HG03039 (cell line): ENCODE data around the gene ZFP1.
A peak's percentile ranks its signal among the peaks of the same experiment; 100 is the strongest.

Experiments
- ATAC-seq: cut with Tn5 transposase; IDR thresholded peaks from one replicate; pipeline ENCODE4 v1.9.1; 2021; ENCODE audit warnings: mild to moderate bottlenecking, moderate library complexity; ENCODE audit not compliant: unreplicated experiment

Gene ZFP1

DNA sequence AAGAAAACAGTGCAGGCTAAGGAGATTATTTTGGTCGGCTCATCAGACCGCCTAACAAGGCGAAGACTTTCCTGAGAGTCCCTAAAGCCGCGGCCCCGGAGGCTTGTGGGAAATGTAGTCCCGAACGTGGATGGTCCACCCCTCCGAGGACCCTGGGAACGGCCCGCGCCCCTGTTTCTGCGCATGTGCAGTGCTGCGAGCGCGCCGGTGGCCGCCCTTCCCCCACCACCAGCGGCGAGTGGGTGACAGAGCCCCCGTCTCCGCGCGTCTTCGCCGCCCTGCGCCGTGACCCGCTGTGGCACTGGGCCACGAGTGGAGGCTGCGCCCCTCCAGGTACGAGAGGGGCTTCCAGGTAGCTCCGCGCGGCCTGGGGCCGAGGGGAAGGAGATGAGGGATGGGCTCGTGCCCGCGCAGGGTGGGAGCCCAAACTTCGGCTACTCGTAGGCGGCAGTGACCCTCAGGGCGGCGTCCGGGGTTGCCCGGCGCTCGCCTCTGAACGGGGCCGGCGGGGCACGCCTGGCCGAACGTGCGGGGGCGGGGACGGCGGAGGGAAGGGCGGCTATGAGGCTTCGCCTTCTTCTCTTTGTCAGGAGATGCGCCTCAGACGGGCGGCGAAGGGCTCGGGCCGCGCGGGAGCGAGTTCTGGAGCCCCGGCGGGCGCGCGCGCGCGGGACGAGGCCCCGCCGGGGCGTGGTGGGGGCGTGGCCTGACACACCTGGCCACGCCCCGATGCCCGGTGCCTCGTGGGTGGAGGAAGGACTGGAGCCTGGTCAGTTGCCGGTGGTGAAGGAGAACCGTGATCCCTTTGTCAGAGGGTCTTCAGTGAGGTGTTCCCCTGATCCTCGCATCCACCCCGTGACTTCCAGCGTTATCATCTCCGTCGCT lies at the start of gene ZFP1:
ZFP1 (plus strand) TSS at position 214 of the 885 bp plus-strand sequence. CDS start 4,428 bp downstream, outside the sequence.
- ATAC-seq, result peak; percentile 80

DNA sequence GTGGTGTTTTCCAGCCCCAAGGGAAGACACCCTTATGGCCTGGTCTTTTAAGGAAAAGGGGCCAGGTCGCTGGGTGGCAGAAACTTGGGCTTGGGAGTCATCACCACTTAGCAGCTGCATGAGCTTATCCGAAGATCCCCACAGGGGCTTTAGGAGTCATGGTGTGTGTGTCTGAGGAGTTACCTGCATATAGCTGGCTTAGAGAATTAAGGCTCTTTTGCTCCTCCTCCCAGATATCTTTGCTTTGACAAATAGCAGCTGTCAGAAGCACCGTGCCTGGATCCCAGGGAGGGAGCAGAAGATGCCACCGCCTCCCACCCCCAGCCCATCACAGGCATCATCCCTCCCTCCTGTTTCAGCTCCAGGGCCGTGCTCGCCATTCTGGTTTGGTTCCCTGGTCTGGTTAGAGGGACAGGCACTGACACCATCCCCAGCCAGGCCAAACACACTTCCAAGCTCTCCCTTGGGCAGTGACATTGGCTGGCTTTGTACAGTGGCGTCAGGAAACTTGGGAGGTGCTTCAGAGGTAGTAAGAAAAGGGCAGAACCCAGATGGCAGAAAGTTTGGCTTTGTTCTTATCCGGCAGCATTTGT lies 49.2 kb upstream of the ZFP1 start:
- ATAC-seq, result no peak

DNA sequence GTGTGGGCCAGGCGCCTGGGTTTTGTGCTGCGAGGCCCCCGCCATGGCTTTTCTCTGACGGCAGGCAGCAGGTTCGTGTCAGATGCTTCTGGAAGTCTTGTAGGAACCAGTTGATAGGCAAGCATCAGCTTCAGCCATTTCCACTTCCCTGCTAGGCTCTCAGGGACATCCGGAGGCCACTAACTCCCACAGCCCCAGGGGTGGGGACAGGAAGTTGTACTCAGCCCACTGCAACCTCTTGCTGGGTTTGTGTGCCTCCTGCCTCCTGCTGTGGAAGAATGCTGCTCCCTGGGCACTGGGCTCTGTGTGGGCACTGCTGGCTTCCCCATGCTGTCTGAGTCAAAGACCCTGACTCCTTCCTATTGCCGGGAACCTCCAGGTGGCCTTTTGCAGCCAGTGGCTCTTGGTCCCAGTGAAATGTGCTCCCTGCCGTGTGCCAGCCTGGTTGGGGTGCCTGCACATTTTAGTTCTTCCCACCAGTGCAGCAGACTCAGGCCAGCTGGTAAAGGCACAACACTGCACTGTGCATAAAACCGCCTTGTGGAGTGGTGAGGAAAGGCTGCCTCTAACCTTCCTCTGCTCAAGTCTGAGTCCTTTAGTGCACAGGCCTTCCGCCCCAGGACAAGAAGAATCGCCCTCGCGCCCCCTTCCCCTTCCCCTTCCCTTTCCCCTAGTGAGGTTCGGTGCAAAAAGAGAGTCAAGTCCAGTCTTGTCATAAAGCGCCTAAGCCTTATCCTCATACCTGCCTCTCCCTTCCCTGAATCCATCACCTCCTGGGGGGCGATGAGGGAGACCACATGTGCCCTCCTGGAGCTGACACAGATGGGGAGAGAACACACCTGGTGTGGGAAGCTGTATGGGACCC lies 48.4 kb upstream of the ZFP1 start:
- ATAC-seq, result no peak

DNA sequence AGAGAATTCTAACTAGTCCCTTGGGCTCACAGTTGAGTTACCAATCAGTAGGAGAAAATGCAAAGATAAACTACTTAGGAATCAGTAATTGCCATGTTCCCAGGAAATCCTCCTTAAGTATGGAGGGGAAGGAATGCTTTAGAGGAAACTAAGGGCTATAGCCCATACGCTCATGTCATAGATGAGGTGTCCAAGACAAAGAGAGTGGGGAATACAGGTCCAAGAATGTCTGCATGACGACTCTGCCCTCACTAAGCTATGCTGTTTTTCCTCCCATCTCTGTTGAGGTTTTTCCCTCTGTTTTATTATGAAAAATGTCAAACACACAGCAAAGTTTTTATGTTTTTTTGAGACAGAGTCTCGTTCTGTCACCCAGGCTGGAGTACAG lies 47.7 kb upstream of the ZFP1 start:
- ATAC-seq, result no peak

DNA sequence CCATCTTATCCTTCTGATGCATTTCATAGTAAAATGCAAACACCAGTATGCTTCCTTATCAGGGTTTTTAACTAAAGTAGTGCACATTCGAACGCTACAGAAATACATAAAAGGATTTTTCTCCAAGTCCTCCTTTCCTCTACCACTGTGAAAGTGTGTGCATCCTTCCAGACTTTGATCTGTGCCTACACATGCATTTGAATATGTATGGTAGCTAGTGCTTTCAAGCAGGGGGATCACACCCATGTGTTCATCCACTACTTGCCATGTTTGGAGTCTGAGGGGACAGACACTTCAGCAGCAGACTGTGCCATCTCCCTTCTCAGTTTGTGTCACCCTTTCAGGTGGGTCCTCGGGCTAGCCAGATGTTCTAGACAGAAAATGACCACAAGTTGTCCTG lies 46.7 kb upstream of the ZFP1 start:
- no peak for ATAC-seq

DNA sequence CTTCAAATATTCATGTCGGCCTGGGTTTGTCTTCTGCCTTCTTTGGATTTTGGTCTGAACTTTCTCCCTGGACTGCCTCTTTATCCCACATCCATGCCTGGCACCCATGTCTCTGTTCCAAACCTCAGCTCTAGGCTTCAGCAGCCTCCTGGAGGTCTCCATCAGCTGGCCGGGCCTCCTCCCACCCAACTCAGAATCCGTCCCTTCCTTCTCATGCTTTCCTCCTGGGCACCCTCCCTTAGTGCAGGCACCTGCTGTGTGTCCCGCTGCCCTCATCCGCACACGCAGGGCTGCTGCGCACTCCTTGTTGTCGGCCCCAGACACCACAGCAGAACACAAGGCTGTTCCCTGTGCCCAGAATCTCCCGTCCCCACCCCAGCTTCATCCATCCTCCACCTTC lies 45.7 kb upstream of the ZFP1 start:
- no peak for ATAC-seq

DNA sequence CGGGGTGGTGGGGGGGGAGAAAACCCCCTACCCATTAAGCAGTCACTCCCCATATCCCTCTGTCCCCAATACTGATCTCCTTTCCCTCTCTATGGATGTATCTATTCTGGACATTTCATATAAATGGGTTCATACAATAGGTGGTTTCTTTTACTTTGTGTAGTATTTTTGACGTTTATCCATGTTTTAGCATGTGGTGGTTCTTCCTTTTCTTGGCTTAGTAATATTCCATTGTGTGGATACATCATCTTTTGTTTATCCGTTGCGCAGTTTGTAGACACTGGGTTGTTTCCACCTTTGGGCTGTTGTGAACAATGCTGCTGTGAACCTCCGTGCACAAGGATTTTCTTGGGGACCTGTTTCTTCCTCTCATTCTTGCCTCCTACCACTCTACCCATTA lies 44.3 kb upstream of the ZFP1 start:
- ATAC-seq, result no peak

DNA sequence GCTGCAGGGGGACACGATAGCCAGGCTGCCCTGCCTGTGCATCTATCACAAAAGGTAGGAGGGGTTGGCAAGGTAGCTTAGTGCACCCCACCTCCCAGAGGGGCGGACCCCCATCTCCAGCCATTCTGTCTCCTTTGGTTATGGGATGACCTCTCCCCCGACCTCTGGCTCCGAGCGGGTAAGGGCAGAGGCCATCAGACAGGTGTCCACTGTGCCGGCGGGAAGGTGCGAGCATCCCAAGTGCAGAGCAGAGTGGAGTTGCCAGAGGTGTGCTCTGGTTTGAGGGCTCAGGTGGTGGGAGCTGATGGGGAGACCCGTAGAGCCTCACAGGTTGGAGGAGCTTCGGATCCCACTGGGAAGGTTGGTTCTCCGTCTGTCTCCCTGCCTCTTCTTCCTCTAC lies 43.5 kb upstream of the ZFP1 start:
- ATAC-seq, result no peak

DNA sequence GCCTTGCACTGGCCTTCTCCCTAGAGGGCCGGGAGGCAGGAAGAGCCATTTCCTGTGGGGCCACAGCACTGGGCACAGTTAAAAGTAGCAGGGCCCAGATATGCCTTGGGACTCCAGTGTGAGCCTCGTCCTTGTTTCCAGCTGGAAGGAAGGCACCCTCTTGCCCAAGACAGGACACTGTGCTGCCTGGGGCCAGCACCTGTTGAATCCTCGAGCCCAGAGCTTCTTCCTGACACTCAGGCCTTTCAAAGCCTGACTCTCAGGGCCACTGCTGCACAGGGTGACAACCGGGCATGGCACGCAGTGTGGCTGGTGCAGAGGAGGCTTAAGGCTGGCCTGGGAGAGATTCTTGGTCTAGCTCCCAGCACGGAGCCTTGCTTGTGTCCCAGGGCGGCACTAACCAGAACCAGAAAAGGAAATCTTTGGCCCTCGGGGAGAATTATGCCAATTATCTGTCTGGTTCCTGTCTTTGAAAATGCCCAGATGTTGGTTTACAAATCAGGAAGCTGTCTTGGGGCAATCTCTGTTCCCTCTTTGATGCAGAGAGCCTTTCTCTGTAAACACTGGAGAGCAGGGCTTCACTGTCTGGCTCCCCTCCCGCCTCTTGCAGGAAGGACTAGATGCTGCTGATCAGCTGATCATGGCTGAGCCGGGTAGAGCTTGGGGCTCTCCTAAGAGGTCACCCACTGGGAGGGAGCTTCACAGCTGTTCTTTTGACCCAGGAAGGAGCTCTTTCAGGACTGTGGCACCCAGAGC lies 42.8 kb upstream of the ZFP1 start:
- ATAC-seq, result no peak

DNA sequence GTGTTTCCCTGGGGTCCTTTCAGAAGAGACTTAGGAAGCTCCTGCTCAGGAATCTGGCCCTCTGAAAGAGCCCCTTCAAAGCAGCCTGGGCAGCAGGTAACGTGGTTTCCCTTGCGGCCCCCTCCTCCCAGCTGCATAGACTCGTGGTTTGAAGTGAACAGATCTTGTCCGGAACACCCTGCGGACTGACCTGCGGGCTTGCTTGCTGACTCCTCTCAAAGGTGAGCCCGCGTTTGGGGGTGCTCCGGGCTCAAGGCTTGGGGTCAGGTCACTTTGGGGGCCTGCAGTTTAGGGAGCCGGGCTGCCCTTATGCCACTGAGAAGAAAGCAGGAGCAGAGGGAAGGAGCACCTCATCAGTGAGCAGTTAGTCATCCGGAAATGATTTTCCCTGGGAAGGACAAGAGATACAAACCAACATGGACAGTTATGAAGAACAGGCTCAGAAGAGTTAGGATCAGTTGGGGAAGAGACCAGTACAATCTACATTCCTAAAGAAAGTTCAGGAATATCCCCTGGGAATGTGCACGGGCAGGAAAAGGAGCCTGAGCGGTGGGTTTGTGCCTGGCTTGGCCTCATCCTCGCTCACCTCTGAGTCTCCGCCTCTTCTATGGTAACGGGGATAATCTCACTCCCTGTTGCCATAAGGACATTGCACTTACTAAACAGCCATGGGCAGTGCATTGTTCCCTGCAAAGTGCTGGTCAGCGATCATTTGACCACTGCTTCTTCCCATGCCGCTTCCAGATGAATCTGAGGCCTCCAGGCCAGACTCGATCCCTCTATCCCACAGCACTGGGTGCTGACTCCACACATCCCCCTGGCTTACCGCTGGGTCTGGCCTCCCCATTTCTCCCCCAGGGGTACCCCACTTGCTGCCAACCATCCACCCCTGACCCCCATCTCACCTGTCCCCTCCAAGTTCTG lies 41.7 kb upstream of the ZFP1 start:
- no peak for ATAC-seq

DNA sequence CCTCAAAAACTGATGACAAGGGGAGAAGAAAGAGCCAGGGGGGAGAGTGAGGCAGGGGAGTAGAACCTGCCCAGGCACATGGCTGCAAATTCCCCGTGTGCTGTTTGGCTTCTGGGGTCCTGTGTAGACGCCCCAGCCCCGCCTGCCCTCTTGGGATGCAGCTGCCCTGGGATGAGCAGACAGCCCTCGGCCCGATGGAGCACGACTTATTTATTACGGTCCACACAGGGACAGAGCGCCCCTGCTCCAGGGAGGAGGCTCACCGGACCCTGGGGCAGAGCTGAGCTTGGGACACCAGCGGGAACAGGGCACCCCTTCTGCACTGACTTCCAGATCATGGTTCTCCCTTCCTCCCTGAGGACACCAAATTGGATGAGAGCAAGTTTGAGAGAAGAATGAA lies 40.8 kb upstream of the ZFP1 start:
- no peak for ATAC-seq

DNA sequence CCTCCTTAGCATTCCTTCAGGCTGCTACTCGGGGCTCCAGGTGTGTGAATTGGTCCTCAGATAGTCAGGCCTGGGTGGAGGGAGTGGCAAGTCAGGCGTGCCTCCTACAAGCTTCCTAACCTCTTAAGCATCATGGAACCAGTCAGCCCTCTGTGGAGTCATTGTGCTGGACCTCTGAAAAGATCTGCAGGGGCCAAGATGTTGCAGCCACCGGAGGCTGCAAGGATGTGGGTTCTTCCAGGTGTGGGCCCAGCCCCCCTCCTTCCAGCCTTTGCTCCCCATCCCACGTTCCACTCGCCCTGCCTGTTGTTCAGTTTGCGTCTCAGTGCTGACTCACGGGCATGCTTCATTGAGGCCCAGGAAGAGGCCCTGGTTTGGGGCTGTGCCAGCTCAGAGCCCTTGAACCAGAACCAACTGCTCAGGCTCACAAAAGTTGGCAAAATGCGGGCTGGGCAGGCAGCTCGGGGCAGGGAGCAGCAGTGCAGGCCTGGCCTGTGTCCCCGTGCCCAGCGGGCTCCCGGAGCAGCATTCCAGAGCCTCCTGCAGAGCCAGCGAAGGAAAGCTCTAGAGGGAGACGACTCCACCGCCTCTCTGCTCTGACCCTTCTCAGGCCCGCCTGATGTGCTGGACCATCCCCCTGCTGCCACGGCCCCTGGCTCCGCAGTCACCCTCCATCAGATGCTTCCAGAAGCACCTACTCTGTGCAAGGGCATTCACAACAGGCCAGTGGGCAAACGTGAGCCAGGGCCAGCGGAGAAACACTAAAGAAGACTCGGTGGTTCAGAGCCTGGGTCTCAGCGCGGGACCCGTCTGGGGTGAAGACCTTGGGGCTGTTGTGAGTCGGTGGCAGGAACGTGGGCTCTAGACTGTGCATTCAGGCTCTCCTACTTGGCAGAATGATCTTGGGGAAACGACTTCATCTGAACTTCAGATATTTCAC lies 39.3 kb upstream of the ZFP1 start:
- no peak for ATAC-seq

DNA sequence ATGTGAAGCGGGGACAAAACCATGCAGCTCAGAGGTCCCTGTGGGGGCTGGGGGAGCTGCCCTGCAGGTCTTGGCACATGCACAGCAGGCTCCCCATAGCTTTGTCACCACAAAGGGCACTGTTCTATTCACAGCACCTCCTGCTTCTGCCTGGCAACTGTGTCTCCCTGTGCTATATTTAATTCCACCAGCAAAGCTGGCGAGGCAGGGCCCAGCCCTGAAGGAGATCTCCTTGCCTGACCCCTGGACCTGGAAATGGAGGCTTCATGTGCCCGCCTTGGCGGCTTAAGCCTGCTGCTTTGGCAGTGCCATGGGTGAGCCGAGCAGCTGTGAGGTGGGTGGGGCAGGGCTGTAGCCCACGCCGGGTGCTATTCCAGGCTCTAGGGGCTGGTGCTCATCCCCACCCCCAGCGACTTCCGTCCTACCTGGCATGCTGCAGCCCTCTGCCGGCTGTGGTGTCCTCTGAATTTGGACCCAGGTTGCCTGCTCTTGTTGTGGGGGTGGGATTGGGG lies 38.5 kb upstream of the ZFP1 start:
- ATAC-seq, result no peak

DNA sequence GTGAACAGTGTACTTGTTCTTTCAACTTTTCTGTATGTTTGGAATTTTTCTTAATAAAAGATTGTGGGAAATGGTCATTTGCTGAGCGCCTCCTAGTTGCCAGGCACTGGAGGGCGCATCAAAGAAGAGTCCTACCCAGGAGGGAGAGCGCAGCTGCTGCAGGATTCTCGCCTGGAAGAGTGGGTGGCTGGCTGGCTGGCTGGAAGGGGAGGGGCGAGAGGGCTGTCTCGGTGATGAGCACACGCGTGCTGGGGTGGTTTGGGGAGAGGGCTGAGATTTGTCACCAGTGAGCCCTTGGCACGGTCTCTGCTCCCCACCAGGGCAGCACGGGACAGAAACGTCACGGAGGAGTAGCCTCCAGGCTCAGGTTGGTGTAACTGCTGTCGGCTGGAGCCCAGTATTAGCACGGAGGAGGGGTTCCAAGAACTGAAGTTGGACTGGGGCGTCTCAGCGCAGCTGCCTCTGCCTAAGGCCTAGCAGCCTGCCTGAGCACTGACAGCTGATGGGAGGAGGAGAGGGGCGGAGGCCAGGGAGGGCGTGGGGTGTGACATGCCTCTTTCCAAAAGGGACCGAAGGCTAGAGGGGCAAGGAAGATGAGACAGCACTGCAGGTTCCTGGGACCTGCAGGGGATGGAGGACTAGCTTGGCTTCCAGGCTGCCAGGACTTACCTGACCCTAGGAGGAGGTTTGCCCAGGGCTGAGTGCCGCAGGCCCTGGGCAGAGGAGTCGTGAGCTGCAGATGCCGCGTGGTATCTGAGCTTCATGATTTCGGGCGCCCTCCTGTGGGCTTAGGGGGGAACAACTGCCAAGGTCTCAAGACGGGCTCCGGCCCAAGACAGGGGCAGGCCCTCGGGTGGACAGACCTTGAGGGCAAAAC lies 37.4 kb upstream of the ZFP1 start:
- ATAC-seq, result peak; percentile 74

DNA sequence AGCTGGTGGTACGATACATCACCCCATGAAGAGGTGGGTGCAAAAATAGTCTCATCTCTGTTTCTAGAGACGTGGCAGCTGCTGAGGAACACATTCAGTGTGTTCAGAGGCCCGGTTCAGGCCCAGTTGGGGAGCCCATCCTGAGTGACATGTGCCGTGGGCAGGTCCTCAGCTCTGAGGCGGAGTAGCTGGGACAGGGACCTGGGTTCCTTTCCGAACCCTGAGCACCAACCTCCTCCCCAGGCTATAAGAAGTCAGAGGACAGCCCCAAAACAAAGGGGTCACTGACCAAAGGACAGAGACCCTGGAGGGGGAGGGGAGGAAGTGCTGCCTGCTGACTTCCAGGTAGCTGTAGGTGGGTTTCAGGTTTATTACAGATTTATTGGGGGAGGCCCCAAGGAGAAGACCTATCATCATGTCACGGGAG lies 36.8 kb upstream of the ZFP1 start:
- peak; percentile 9 for ATAC-seq

DNA sequence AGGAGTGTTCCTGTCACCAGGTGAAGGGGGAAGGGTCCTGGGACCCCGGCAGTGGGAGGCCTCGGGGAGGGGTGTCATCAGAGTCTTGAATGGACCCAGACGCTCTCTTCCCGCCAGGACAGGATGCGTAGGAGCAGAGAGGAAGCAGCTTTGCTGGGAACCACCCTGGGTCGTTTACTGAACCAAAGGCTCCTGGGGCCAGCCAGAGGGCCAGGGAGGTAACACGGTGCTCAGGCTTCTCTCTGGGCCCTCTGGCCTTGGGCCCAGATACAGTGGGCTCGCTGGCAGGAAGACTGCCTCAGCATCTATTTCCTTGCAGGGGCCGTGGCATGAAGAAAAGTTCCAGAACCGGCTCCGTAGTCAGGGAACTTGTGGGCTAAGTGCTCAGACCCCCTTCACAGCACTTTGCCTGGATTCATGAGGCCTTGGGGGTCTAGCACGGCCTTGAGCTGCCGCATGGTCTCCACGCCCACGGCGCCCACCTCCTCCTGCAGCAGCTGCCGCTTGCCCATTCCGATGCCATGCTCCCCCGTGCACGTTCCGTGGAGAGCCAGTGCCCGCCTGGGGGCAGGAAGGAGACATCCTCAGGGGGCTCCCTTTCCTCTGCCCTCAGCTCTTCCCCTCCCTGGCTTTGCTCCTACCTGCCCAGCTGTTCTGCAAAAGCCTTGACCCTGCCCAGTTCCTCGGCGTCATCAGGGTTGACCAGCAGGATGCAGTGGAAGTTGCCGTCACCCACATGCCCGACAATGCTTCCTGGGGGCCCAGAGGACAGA lies 36.2 kb upstream of the ZFP1 start:
- no peak for ATAC-seq
